ENCODE results near the gene RPL7L1.

The RPL7L1 gene

GRCh38 chr6:42909835-42910234 is 30.4 kb downstream of the RPL7L1 start:
- TF ChIP-seq, protein P1, sequence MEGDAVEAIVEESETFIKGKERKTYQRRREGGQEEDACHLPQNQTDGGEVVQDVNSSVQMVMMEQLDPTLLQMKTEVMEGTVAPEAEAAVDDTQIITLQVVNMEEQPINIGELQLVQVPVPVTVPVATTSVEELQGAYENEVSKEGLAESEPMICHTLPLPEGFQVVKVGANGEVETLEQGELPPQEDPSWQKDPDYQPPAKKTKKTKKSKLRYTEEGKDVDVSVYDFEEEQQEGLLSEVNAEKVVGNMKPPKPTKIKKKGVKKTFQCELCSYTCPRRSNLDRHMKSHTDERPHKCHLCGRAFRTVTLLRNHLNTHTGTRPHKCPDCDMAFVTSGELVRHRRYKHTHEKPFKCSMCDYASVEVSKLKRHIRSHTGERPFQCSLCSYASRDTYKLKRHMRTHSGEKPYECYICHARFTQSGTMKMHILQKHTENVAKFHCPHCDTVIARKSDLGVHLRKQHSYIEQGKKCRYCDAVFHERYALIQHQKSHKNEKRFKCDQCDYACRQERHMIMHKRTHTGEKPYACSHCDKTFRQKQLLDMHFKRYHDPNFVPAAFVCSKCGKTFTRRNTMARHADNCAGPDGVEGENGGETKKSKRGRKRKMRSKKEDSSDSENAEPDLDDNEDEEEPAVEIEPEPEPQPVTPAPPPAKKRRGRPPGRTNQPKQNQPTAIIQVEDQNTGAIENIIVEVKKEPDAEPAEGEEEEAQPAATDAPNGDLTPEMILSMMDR (IDR thresholded peaks at IDR 0.05; ENCODE audit: unreplicated experiment in 3 of 3): no peak
- Mint-ChIP-seq H3K27ac (no peak overlapping the region), H3K4me1 (peaks cover 33% of the 10 kb centered on the region), H3K36me3 (ENCODE audit: low read depth) (no peaks in the 10 kb centered on the region), H3K4me3 (no peak overlapping the region), H3K9me3 (no peaks in the 10 kb centered on the region), H3K27me3 (ENCODE audit: low read depth) (peaks cover 12% of the 10 kb centered on the region)

GRCh38 chr6:42911171-42912021 is 32.0 kb downstream of the RPL7L1 start:
- peak overlapping the region; percentile 76 to 81 (median 78) for H3K4me3 Mint-ChIP-seq

DNA sequence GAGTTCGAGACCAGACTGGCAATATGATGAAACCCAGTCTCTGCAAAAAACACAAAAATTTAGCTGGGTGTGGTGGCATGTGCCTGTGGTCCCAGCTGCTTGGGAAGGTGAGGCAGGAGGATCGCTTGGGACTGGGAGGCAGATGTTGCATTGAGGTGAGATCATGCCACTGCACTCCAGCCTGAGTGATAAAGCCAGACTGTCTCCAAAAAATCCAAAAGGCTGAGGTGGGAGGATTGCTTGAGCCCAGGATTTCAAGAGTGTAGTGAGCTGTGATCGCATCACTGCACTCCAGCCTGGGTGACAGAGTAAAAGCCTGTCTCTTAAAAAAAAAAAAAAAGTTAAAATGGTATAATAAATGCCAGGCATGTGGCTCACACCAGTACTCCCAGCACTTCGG is 35.1 kb downstream of the RPL7L1 start:
- Mint-ChIP-seq H3K27ac (no peak overlapping the region), H3K27me3 (ENCODE audit: low read depth) (peaks cover 9% of the 10 kb centered on the region), H3K4me1 (peaks cover 6% of the 10 kb centered on the region), H3K36me3 (ENCODE audit: low read depth) (no peaks in the 10 kb centered on the region), H3K4me3 (no peak overlapping the region), H3K9me3 (no peaks in the 10 kb centered on the region)
- TF ChIP-seq, protein P1 (IDR thresholded peaks at IDR 0.05; ENCODE audit: unreplicated experiment in 3 of 3): no peak

More at GRCh38 chr6:42911171-42912021, 32.0 kb downstream of the RPL7L1 start:
- H3K9me3 Mint-ChIP-seq: no peaks in the 10 kb centered on the region
- TF ChIP-seq, protein P1 (IDR thresholded peaks at IDR 0.05; ENCODE audit: unreplicated experiment in 3 of 3): no peak
- peaks cover 19% of the 10 kb centered on the region for H3K4me1 Mint-ChIP-seq
- no peaks in the 10 kb centered on the region for H3K36me3 Mint-ChIP-seq (ENCODE audit: low read depth)
- peak overlapping the region; percentile 83 to 88 (median 84) for H3K27ac Mint-ChIP-seq
- H3K27me3 Mint-ChIP-seq (ENCODE audit: low read depth): peaks cover 9% of the 10 kb centered on the region

DNA sequence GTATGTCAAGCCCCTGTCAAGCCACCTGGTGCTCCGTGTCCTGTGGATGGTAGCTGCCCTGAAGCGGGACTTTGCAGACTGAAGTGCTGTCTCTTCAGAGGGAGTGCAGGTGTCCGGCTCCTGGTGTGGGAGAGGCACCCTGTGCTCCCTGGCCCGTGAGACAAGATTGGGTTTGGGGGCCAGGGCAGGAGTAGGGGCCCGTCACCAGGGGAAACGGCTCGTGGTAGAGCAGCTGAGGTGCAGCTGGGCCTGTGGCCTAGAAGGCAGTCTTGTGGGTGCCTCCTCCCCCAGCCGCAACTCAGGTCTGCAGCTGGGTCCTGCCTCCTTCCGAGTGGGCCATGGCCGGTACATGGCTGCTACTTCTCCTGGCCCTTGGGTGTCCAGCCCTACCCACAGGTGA is 36.3 kb downstream of the RPL7L1 start, which contains the start of gene PTCRA:
TSS of gene PTCRA (plus strand) at position 322 of the 400 bp plus-strand sequence. CDS start at position 339, 17 bp downstream.
- TF ChIP-seq, protein P1 (IDR thresholded peaks at IDR 0.05; ENCODE audit: unreplicated experiment in 3 of 3): no peak
- Mint-ChIP-seq H3K4me1 (peaks cover 6% of the 10 kb centered on the region), H3K9me3 (no peaks in the 10 kb centered on the region), H3K27ac (no peak within 1 kb of the TSS), H3K4me3 (no peak within 1 kb of the TSS), H3K36me3 (ENCODE audit: low read depth) (no peaks in the 10 kb centered on the region), H3K27me3 (ENCODE audit: low read depth) (peaks cover 9% of the 10 kb centered on the region)

DNA sequence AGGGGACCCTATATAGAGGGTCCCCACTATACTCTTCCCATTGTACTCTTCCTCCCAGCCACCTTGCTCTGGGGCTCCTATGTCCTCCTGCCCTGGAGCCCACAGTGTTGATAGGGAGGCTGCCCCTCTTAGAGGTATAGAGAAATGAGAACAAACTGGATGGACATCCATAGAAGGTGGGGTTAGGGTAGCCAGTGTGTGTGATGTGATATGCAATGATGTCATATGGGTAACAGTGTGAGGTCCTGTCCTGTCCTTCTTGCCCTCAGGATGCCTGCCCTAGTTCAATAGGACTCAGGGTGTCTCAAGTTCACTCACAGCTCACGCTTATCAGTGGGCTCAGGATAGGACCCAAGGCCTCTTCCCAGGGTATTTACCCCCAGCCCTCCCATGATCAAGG is 36.9 kb downstream of the RPL7L1 start:
- Mint-ChIP-seq H3K36me3 (ENCODE audit: low read depth) (no peaks in the 10 kb centered on the region), H3K27ac (no peak overlapping the region), H3K9me3 (no peaks in the 10 kb centered on the region), H3K27me3 (ENCODE audit: low read depth) (peaks cover 6% of the 10 kb centered on the region), H3K4me3 (no peak overlapping the region), H3K4me1 (peaks cover 2% of the 10 kb centered on the region)
- TF ChIP-seq, protein P1 (IDR thresholded peaks at IDR 0.05; ENCODE audit: unreplicated experiment in 3 of 3): no peak
